HUES64 (cell line): ENCODE results near the gene WFIKKN1. TPM values are rescaled to one million over a fixed set of nuclear protein-coding genes. Genes with fewer than 3 reads are reported as not detected.

Experiments
- H3K27ac ChIP-seq: 2 replicates; pipeline ENCODE4 v1.7.0; 2013; ENCODE audit warnings: low read depth, low read length, inconsistent platforms
- H3K27me3 ChIP-seq: 2 replicates; pipeline ENCODE4 v1.6.1; 2013; ENCODE audit warnings: mild to moderate bottlenecking, low read length; ENCODE audit not compliant: insufficient read depth
- H3K36me3 ChIP-seq: 2 replicates; pipeline ENCODE4 v1.6.1; 2013; ENCODE audit warnings: mild to moderate bottlenecking, low read length; ENCODE audit not compliant: insufficient read depth
- H3K4me1 ChIP-seq: 2 replicates; pipeline ENCODE4 v1.6.1; 2013; ENCODE audit warnings: mild to moderate bottlenecking, low read length, moderate library complexity; ENCODE audit not compliant: insufficient read depth
- H3K4me3 ChIP-seq: 2 replicates; pipeline ENCODE4 v1.5.1; 2013; ENCODE audit warnings: mild to moderate bottlenecking, low read length, moderate library complexity
- H3K9ac ChIP-seq: 2 replicates; pipeline ENCODE4 v1.6.1; 2013; ENCODE audit warnings: mild to moderate bottlenecking, low read depth, low read length
- H3K9me3 ChIP-seq: 2 replicates; pipeline ENCODE4 v1.6.1; 2013; ENCODE audit warnings: low read depth, low read length; ENCODE audit not compliant: insufficient read depth
- WGBS: fragments of 150-250, 120-280 bp; methylation state at CpG from one replicate; pipeline ENCODE4 v1.1.7; 2013; ENCODE audit warnings: missing lambda C conversion rate; 5-methylcytosine and 5-hydroxymethylcytosine counted together
- polyA plus RNA-seq, 2 experiments: library from polyadenylated mRNA; stranded (reverse); fragments of 50-300 nt; gene quantifications; one replicate each; pipeline ENCODE4 v1.2.3, GENCODE V29; 2013

The WFIKKN1 gene
- polyA plus RNA-seq (2013, experiment 1 of 2) = 9.5 TPM
- polyA plus RNA-seq (2013, experiment 2 of 2) = 11.2 TPM

- Histone ChIP-seq H3K9ac (peak within 1 kb of the TSS; percentile 72), H3K9me3 (no peaks in the 10 kb centered on the region), H3K36me3 (peaks cover 18% of the 10 kb centered on the region), H3K27ac (peak within 1 kb of the TSS; percentile 86), H3K4me3 (peak within 1 kb of the TSS; percentile 59), H3K4me1 (peaks cover 15% of the 10 kb centered on the region), H3K27me3 (no peaks in the 10 kb centered on the region)
- WGBS = 10% methylated on average over 22 of the region's 23 CpGs
These were observed at the start of gene WFIKKN1 for GRCh38 chr16:630815-631405. TSS of gene WFIKKN1 (plus strand) at chr16:630985. CDS start at chr16:631254, 269 bp downstream.

- no peaks in the 10 kb centered on the region for H3K4me1 ChIP-seq
- H3K9me3 ChIP-seq = no peaks in the 10 kb centered on the region
- H3K4me3 ChIP-seq = no peak overlapping the region
- H3K9ac ChIP-seq = no peak overlapping the region
- 84% methylated on average over 18 of the region's 18 CpGs for WGBS
- no peak overlapping the region for H3K27ac ChIP-seq
- H3K36me3 ChIP-seq = no peaks in the 10 kb centered on the region; the same call in 1 of the 2 replicates
- peaks cover 18% of the 10 kb centered on the region for H3K27me3 ChIP-seq
These were observed 48.6 kb upstream of the WFIKKN1 start for GRCh38 chr16:582218-582613.

- H3K4me1 ChIP-seq = no peaks in the 10 kb centered on the region
- 86% methylated on average over 21 of the region's 21 CpGs for WGBS
- no peak overlapping the region for H3K4me3 ChIP-seq
- H3K27me3 ChIP-seq = peaks cover 22% of the 10 kb centered on the region
- no peaks in the 10 kb centered on the region for H3K9me3 ChIP-seq
- H3K27ac ChIP-seq = no peak overlapping the region; the same call in 1 of the 2 replicates
- H3K9ac ChIP-seq = no peak overlapping the region
- no peaks in the 10 kb centered on the region; the same call in 1 of the 2 replicates for H3K36me3 ChIP-seq
These were observed 48.0 kb upstream of the WFIKKN1 start for GRCh38 chr16:582614-583331.

DNA sequence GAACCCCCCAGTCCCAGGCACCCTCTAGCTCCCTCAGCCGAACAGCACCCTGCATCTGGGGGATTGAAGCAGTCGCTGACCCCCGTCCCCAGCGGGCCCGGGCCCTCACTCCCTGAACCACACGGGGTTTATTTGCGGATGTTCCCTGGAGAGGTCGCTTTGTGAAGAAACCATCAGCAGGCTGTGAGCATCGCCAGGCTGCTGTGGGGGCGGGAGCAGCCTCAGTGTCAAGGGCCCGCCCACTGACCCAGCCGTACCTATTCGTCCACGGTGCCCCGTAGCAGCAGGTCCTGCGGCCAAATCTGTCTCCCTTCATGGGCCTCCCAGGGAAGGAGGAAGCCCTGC lies 47.3 kb upstream of the WFIKKN1 start:
- H3K27me3 ChIP-seq = peaks cover 22% of the 10 kb centered on the region
- no peak overlapping the region; the same call in 1 of the 2 replicates for H3K27ac ChIP-seq
- no peaks in the 10 kb centered on the region; the same call in 1 of the 2 replicates for H3K36me3 ChIP-seq
- H3K9ac ChIP-seq = no peak overlapping the region
- no peaks in the 10 kb centered on the region for H3K9me3 ChIP-seq
- peaks cover 4% of the 10 kb centered on the region; the same call in 1 of the 2 replicates for H3K4me1 ChIP-seq
- H3K4me3 ChIP-seq = peak overlapping the region; percentile 31; the same call in 1 of the 2 replicates
- WGBS = 17% methylated on average over 16 of the region's 16 CpGs

- Histone ChIP-seq H3K9me3 (no peaks in the 10 kb centered on the region), H3K36me3 (no peaks in the 10 kb centered on the region; the same call in 1 of the 2 replicates), H3K9ac (no peak overlapping the region), H3K27me3 (peaks cover 22% of the 10 kb centered on the region), H3K4me1 (peaks cover 4% of the 10 kb centered on the region; the same call in 1 of the 2 replicates), H3K27ac (no peak overlapping the region), H3K4me3 (peak overlapping the region; percentile 31; the same call in 1 of the 2 replicates)
- 40% methylated on average over 37 of the region's 38 CpGs for WGBS
These were observed 46.8 kb upstream of the WFIKKN1 start for GRCh38 chr16:583815-584591.

- Histone ChIP-seq H3K4me1 (peaks cover 4% of the 10 kb centered on the region; the same call in 1 of the 2 replicates), H3K27ac (no peak overlapping the region), H3K9ac (no peak overlapping the region), H3K4me3 (no peak overlapping the region), H3K9me3 (no peaks in the 10 kb centered on the region), H3K27me3 (peaks cover 22% of the 10 kb centered on the region), H3K36me3 (no peaks in the 10 kb centered on the region; the same call in 1 of the 2 replicates)
- 51% methylated on average over 10 of the region's 10 CpGs for WGBS
These were observed 45.4 kb upstream of the WFIKKN1 start for GRCh38 chr16:585351-585750.

- Histone ChIP-seq H3K9me3 (no peaks in the 10 kb centered on the region), H3K27me3 (peaks cover 28% of the 10 kb centered on the region), H3K9ac (no peak overlapping the region), H3K4me3 (no peak overlapping the region), H3K4me1 (peaks cover 4% of the 10 kb centered on the region; the same call in 1 of the 2 replicates), H3K27ac (no peak overlapping the region), H3K36me3 (no peaks in the 10 kb centered on the region)
- WGBS = 71% methylated on average over 16 of the region's 16 CpGs
These were observed 44.6 kb upstream of the WFIKKN1 start for GRCh38 chr16:586047-586644.

GRCh38 chr16:586645-587590 lies 43.9 kb upstream of the WFIKKN1 start:
- Histone ChIP-seq H3K9ac (no peak overlapping the region), H3K9me3 (no peaks in the 10 kb centered on the region), H3K27me3 (peaks cover 29% of the 10 kb centered on the region), H3K36me3 (no peaks in the 10 kb centered on the region), H3K27ac (no peak overlapping the region), H3K4me1 (peaks cover 4% of the 10 kb centered on the region; the same call in 1 of the 2 replicates), H3K4me3 (no peak overlapping the region)
- 88% methylated on average over 14 of the region's 14 CpGs for WGBS

- peak overlapping the region; percentile 99 for H3K4me3 ChIP-seq
- no peaks in the 10 kb centered on the region for H3K9me3 ChIP-seq
- peaks cover 29% of the 10 kb centered on the region for H3K27me3 ChIP-seq
- H3K4me1 ChIP-seq = peaks cover 4% of the 10 kb centered on the region; the same call in 1 of the 2 replicates
- 2% methylated on average over 21 of the region's 21 CpGs for WGBS
- peak overlapping the region; percentile 99 for H3K9ac ChIP-seq
- H3K36me3 ChIP-seq = 0 out of 2 replicates have a peak, but pooled peaks cover 2% of the 10 kb centered on the region
- H3K27ac ChIP-seq = peak overlapping the region; percentile 100
These were observed 42.2 kb upstream of the WFIKKN1 start for GRCh38 chr16:588639-588888.
